ENCODE data around the gene DENND2C.

The DENND2C gene

GRCh38 chr1:114676115-114676514 is 6.3 kb upstream of the DENND2C start:
- Histone ChIP-seq H3K4me1 (ENCODE audit: control insufficient read depth in 1 of 2, insufficient read depth in 1 of 2, low read depth in 1 of 2, low read length in 1 of 2) (no peaks in the 10 kb centered on the region), H3K27me3 (peaks cover 83% of the 10 kb centered on the region), H3K4me3 (ENCODE audit: low read depth in 1 of 2, low read length in 1 of 2) (no peak overlapping the region), H3K36me3 (no peaks in the 10 kb centered on the region), H3K9me3 (no peaks in the 10 kb centered on the region), H3K27ac (no peak overlapping the region)
- no peak for TF ChIP-seq CTCF (IDR thresholded peaks at IDR 0.05)

- no peak overlapping the region for H3K27ac ChIP-seq
- no peak overlapping the region for H3K4me3 ChIP-seq (ENCODE audit: low read depth in 1 of 2, low read length in 1 of 2)
Observed at GRCh38 chr1:114671939-114672275, 2.1 kb upstream of the DENND2C start.

DNA sequence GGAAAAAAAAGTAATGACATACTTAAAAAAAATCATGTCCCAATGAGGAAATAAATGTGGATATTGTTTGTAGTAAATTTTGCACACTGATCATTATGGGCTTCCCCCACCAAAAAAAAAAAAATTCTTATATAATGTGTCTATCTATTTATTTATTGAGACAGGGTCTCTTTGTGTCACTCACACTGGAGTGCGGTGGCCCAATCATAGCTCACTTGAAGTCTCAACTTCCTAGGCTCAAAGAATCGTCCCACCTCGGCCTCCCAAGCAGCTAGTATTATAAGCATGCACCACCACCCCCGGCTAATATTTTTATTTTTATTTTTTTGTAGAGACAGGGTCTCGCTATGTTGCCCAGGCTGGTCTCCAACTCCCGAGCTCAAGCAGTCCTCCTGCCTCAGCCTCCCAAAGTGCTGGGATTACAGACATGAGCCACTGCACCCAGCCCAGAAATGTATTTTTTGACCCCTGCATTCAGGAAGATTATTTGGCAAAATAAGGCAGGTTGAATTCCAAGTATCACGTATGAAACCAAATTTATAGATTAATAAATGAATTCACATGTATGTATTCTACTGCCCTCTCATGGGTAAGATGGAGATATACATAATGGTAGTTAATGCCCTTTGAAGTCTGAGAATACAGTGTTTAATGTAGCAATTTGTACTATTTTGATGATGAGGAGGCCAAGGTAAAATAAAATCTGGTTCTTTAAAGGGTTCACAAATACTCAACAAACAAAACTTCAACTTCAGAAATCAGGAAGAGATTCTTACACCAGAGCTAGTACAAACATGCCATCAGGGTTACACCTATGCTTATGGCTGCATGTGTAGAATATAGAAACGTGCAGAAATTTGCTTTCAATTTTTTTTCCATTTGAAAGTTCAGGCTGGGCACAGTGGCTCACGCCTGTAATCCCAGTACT is 1.4 kb upstream of the DENND2C start:
- H3K27ac ChIP-seq: no peak overlapping the region
- H3K9me3 ChIP-seq: no peaks in the 10 kb centered on the region
- TF ChIP-seq CTCF (IDR thresholded peaks at IDR 0.05): no peak
- H3K27me3 ChIP-seq: peaks cover 68% of the 10 kb centered on the region
- peaks cover 11 to 27% of the 10 kb centered on the region in 2 experiments for H3K4me1 ChIP-seq (ENCODE audit: control insufficient read depth in 1 of 2, insufficient read depth in 1 of 2, low read depth in 1 of 2, low read length in 1 of 2)
- no peaks in the 10 kb centered on the region for H3K36me3 ChIP-seq
- no peak overlapping the region for H3K4me3 ChIP-seq (ENCODE audit: low read depth in 1 of 2, low read length in 1 of 2)

More at GRCh38 chr1:114671939-114672275, 2.1 kb upstream of the DENND2C start:
- H3K9me3 ChIP-seq: no peaks in the 10 kb centered on the region
- H3K4me1 ChIP-seq (ENCODE audit: control insufficient read depth in 1 of 2, insufficient read depth in 1 of 2, low read depth in 1 of 2, low read length in 1 of 2): peaks cover 11 to 25% of the 10 kb centered on the region in 2 experiments
- no peak for TF ChIP-seq CTCF (IDR thresholded peaks at IDR 0.05)
- no peaks in the 10 kb centered on the region for H3K36me3 ChIP-seq
- peaks cover 75% of the 10 kb centered on the region for H3K27me3 ChIP-seq

DNA sequence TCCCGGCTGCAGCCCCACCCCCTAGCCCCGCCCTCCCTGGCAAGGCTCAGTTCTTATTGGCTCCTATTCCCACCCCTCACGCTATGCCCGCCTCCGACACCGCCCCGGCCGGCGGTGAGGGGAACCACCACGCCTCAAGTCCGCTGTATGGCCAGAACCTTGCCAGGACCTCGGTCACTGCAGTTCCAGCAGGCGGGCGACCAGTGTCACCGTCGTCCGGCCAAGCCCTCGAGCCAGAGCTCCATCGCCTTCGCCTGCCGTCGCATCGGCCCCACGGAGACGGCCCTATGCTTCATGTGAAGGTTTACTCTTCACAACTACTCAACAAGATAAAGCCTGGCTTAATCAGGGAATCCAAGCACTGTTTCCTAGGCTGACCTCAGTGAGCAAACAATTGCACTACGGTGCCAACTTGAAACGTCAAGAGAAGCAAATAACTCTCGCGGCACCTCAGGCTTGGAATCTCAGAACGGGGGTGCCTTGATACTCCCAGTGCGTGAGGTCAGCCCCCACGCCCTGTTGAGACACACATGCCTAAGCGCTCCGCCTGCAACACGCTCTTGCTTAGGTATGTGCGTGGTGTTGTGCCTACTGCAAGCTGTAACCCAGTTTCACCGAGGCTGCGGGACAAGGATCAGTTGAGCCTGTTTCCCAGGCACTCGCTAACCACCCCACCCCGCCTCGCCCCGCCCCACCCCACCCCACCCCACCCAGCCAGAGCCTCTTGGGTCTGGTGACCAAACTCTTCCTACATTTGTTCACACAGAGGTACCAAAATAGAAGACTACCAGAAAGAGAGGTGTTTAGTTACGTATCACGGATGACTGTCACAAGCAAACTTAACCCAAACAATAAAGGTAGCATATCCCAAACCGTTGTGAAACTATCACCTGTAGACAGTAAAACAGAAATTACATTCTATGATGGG is 498 bp upstream of the DENND2C start:
- peak; percentile 49 for TF ChIP-seq CTCF (IDR thresholded peaks at IDR 0.05)
- Histone ChIP-seq H3K27ac (peak overlapping the region; percentile 49), H3K4me3 (ENCODE audit: low read depth in 1 of 2, low read length in 1 of 2) (peak overlapping the region; percentile 63 to 75), H3K27me3 (peaks cover 67% of the 10 kb centered on the region), H3K36me3 (no peaks in the 10 kb centered on the region), H3K9me3 (no peaks in the 10 kb centered on the region), H3K4me1 (ENCODE audit: control insufficient read depth in 1 of 2, insufficient read depth in 1 of 2, low read depth in 1 of 2, low read length in 1 of 2) (peaks cover 11 to 27% of the 10 kb centered on the region in 2 experiments)

DNA sequence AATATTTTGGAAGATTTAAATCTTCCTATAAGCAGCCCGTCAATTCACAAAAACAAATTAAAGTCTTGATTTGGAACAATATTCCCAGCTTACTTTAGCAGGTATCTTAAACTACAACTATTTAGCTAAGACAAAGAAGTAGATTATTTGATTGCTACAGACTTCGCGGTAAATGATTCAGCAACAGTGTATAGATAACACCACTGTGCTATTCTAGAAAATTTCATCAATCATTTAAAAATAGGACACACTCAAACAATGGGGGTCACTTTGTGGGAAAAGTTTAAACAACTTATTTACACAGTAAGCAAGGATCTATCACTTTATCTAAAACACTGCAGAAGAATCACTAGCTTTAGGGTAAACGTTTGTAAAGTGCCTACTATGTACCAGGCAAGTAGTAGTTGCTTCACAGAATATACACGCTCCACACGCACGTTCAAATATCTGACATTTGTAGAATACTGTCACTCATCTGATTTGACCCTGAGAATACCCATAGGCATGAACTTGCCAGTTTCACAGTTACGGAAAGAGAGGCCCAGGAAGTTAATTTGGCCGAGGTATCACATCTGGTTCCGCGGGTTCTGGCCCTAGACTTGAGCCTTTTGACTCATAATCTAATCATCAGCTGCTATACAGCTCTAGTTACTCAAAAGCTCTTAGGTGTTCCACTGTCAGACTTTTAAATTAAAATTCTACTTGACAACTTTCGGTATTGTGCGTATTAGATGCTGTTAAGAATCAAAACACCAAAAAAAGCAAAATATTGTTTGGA is 876 bp downstream of the DENND2C start:
- Histone ChIP-seq H3K4me3 (ENCODE audit: low read depth in 1 of 2, low read length in 1 of 2) (peak overlapping the region; percentile 63 to 75), H3K4me1 (ENCODE audit: control insufficient read depth in 1 of 2, insufficient read depth in 1 of 2, low read depth in 1 of 2, low read length in 1 of 2) (peaks cover 11 to 27% of the 10 kb centered on the region in 2 experiments), H3K36me3 (no peaks in the 10 kb centered on the region), H3K9me3 (no peaks in the 10 kb centered on the region), H3K27ac (peak overlapping the region; percentile 49), H3K27me3 (peaks cover 63% of the 10 kb centered on the region)
- TF ChIP-seq CTCF (IDR thresholded peaks at IDR 0.05): no peak
